ENCODE results near the gene KRTCAP2. TPM values are rescaled to one million over a fixed set of nuclear protein-coding genes. Genes with fewer than 3 reads are reported as not detected.
"Not testable (repeated sequence)": the region's sequence is repeated elsewhere in the genome, so short reads cannot be mapped to it uniquely, and the experiment has no call there.

KRTCAP2 gene
- total RNA-seq: 190 and 201 TPM in 2 replicates
- long read RNA-seq, transcript KRTCAP2-201 (5 exons, 552 nt): major isoform, 31 of 37 reads
- long read RNA-seq, partial matches to known transcripts: 1 of 37 reads
- long read RNA-seq, other reads (novel, unspliced or antisense): 1 of 37 reads

GRCh38 chr1:155172732-155173477, at the start of gene KRTCAP2:
KRTCAP2 (minus strand) TSS chr1:155173304; CDS start chr1:155173224, 80 bp downstream.
- peaks cover 16% of the 10 kb centered on the region for H3K36me3 Mint-ChIP-seq (ENCODE audit: unreplicated experiment)
- no peaks in the 10 kb centered on the region for H3K9me3 Mint-ChIP-seq (ENCODE audit: unreplicated experiment)
- H3K27ac Mint-ChIP-seq (ENCODE audit: unreplicated experiment): peak within 1 kb of the TSS; percentile 97
- TF ChIP-seq, protein P1, sequence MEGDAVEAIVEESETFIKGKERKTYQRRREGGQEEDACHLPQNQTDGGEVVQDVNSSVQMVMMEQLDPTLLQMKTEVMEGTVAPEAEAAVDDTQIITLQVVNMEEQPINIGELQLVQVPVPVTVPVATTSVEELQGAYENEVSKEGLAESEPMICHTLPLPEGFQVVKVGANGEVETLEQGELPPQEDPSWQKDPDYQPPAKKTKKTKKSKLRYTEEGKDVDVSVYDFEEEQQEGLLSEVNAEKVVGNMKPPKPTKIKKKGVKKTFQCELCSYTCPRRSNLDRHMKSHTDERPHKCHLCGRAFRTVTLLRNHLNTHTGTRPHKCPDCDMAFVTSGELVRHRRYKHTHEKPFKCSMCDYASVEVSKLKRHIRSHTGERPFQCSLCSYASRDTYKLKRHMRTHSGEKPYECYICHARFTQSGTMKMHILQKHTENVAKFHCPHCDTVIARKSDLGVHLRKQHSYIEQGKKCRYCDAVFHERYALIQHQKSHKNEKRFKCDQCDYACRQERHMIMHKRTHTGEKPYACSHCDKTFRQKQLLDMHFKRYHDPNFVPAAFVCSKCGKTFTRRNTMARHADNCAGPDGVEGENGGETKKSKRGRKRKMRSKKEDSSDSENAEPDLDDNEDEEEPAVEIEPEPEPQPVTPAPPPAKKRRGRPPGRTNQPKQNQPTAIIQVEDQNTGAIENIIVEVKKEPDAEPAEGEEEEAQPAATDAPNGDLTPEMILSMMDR (IDR thresholded peaks at IDR 0.05): peak; percentile 97
- H3K4me3 Mint-ChIP-seq (ENCODE audit: unreplicated experiment): peak within 1 kb of the TSS; percentile 97
- H3K4me1 Mint-ChIP-seq (ENCODE audit: unreplicated experiment): peaks cover 35% of the 10 kb centered on the region
- H3K27me3 Mint-ChIP-seq (ENCODE audit: unreplicated experiment): no peaks in the 10 kb centered on the region
- peak; percentile 98 for DNase-seq (ENCODE audit: extremely low spot score, unreplicated experiment)

- H3K27ac Mint-ChIP-seq (ENCODE audit: unreplicated experiment); H3K9me3 Mint-ChIP-seq (ENCODE audit: unreplicated experiment); H3K4me3 Mint-ChIP-seq (ENCODE audit: unreplicated experiment); H3K27me3 Mint-ChIP-seq (ENCODE audit: unreplicated experiment); H3K36me3 Mint-ChIP-seq (ENCODE audit: unreplicated experiment); DNase-seq (ENCODE audit: extremely low spot score, unreplicated experiment): not testable (repeated sequence)
- H3K4me1 Mint-ChIP-seq (ENCODE audit: unreplicated experiment): peaks cover 26% of the 10 kb centered on the region
These were observed 47.3 kb upstream of the KRTCAP2 start for GRCh38 chr1:155220211-155220965.

- H3K4me1 Mint-ChIP-seq (ENCODE audit: unreplicated experiment): peaks cover 20% of the 10 kb centered on the region
- DNase-seq (ENCODE audit: extremely low spot score, unreplicated experiment): no peak
- H3K4me3 Mint-ChIP-seq (ENCODE audit: unreplicated experiment): no peak overlapping the region
- peak overlapping the region; percentile 63 for H3K27ac Mint-ChIP-seq (ENCODE audit: unreplicated experiment)
- TF ChIP-seq, protein P1 (IDR thresholded peaks at IDR 0.05): no peak
- H3K36me3 Mint-ChIP-seq (ENCODE audit: unreplicated experiment): no peaks in the 10 kb centered on the region
- H3K27me3 Mint-ChIP-seq (ENCODE audit: unreplicated experiment): no peaks in the 10 kb centered on the region
- H3K9me3 Mint-ChIP-seq (ENCODE audit: unreplicated experiment): no peaks in the 10 kb centered on the region
These were observed 46.5 kb upstream of the KRTCAP2 start for GRCh38 chr1:155219592-155220031.

DNA sequence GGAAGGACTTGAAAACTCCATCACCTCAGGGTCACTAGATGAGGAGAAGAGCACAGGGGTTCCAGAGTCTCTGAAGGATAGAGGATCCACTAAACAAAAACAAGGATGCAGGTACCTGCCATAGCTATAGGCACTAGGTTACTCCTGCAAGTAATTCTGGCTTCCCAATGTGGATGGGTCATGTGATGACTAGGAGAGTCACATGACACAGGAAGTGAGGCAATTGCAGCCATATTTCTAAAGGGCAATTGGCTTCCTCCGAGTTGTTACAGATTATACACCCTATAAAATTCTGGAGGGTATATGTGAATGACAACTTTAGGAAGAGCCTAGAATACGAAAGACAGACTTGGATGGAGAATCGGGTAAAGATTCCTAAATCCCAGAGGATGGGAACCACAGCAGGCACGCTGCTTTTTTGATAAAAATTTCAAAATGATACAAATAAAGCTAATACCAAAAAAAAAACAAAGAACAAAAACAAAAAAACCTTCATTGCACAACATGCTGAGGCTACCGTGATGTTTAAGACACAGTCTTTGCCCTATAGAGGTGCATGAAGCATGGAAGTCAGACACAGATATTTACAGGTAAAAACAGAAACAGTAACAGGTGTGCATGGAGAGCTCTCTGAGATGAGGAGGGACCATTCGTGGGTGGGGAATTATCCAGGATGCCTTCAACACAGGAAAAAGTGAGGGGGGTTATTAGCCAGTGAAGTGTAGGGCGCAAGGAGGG, 45.9 kb upstream of the KRTCAP2 start:
- no peaks in the 10 kb centered on the region for H3K27me3 Mint-ChIP-seq (ENCODE audit: unreplicated experiment)
- no peak for DNase-seq (ENCODE audit: extremely low spot score, unreplicated experiment)
- peak overlapping the region; percentile 60 for H3K4me3 Mint-ChIP-seq (ENCODE audit: unreplicated experiment)
- peaks cover 15% of the 10 kb centered on the region for H3K4me1 Mint-ChIP-seq (ENCODE audit: unreplicated experiment)
- peak overlapping the region; percentile 63 for H3K27ac Mint-ChIP-seq (ENCODE audit: unreplicated experiment)
- no peaks in the 10 kb centered on the region for H3K36me3 Mint-ChIP-seq (ENCODE audit: unreplicated experiment)
- H3K9me3 Mint-ChIP-seq (ENCODE audit: unreplicated experiment): no peaks in the 10 kb centered on the region
- TF ChIP-seq, protein P1 (IDR thresholded peaks at IDR 0.05): no peak

DNA sequence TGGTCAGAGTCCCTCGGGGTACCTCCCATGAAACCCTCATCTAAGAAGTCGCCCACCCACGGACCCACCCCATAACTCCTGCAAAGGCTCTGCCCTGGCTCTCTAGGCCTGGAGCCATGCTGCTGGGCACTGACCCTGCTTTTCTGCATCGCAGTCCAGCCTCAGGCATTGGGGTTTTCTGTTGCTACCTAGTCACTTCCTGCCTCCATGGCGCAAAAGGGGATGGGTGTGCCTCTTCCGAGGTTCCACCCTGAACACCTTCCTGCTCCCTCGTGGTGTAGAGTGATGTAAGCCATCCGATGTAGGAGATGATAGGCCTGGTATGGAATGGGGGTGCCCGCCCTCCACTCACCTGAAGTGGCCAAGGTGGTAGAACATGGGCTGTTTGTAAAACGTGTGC, 41.6 kb upstream of the KRTCAP2 start:
- not testable (repeated sequence) for H3K4me3 Mint-ChIP-seq (ENCODE audit: unreplicated experiment); H3K36me3 Mint-ChIP-seq (ENCODE audit: unreplicated experiment); H3K9me3 Mint-ChIP-seq (ENCODE audit: unreplicated experiment); H3K27me3 Mint-ChIP-seq (ENCODE audit: unreplicated experiment); DNase-seq (ENCODE audit: extremely low spot score, unreplicated experiment); H3K27ac Mint-ChIP-seq (ENCODE audit: unreplicated experiment)
- peaks cover 19% of the 10 kb centered on the region for H3K4me1 Mint-ChIP-seq (ENCODE audit: unreplicated experiment)

- DNase-seq (ENCODE audit: extremely low spot score, unreplicated experiment); H3K36me3 Mint-ChIP-seq (ENCODE audit: unreplicated experiment): not testable (repeated sequence)
These were observed 38.9 kb upstream of the KRTCAP2 start for GRCh38 chr1:155212051-155212440.

DNA sequence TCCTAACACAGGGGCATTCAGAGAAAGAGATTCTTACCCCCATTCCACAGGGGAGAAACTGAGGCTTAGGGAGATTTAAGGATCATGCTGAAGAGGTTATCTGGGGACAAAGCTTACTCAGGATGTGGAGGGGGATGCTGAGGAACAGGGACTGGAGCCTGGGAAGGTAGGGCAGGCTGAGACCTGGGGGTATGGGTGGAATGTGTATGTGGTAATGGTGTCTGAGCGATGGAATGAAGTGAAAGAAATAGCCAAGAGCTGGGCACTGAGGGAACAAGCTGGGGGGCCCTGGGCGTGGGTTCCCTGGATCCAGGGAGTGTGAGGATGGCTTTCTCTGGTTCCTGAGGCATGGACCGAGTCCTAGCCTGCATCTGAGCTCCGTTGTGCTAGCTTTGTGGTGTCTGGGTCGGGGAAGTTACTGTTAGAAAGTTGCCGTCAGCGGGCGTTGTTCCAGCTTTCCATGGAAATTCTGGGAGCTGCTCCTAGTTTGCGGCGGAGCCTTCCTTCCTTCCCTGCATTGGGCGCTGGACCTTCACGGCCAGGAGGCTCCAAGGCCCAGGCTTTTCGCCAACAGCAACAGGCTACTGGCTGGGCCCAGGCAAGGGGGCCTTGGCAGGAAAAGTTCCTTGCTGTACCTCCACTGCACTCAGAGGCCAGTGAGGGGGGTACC, 38.4 kb upstream of the KRTCAP2 start:
- not testable (repeated sequence) for H3K27me3 Mint-ChIP-seq (ENCODE audit: unreplicated experiment); DNase-seq (ENCODE audit: extremely low spot score, unreplicated experiment); H3K36me3 Mint-ChIP-seq (ENCODE audit: unreplicated experiment); H3K9me3 Mint-ChIP-seq (ENCODE audit: unreplicated experiment); H3K27ac Mint-ChIP-seq (ENCODE audit: unreplicated experiment); H3K4me3 Mint-ChIP-seq (ENCODE audit: unreplicated experiment)
- peaks cover 27% of the 10 kb centered on the region for H3K4me1 Mint-ChIP-seq (ENCODE audit: unreplicated experiment)

More at GRCh38 chr1:155212051-155212440, 38.9 kb upstream of the KRTCAP2 start:
- not testable (repeated sequence) for H3K27ac Mint-ChIP-seq (ENCODE audit: unreplicated experiment); H3K4me3 Mint-ChIP-seq (ENCODE audit: unreplicated experiment); H3K27me3 Mint-ChIP-seq (ENCODE audit: unreplicated experiment); H3K9me3 Mint-ChIP-seq (ENCODE audit: unreplicated experiment)
- peaks cover 22% of the 10 kb centered on the region for H3K4me1 Mint-ChIP-seq (ENCODE audit: unreplicated experiment)

All from osteocyte (in vitro differentiated cells).